Psoas muscle (tissue), 8 donors: ENCODE results near the gene INTS14. TPM values are rescaled to one million over a fixed set of nuclear protein-coding genes. Genes with fewer than 3 reads are reported as not detected.

Source experiments
- ATAC-seq, 4 donors: fragments of 200-7000 bp; cut with Tn5 transposase; one replicate each; pipeline ENCODE4 v1.9.1; 2020; ENCODE audit warnings: moderate library complexity in 3 of 4, mild to moderate bottlenecking in 2 of 4
- DNase-seq, 2 donors: peaks; one replicate each; pipeline ENCODE4 v3.0.0-alpha.2; 2020
- H3K27ac ChIP-seq: fragments of 200-600 bp; one replicate; pipeline ENCODE4 v1.8.0; 2022
- H3K27me3 ChIP-seq, 3 donors: fragments of 200-600 bp in 1 of 3; one replicate each; pipeline versions ENCODE4 v1.6.1 to v1.8.0; 2013 to 2022; ENCODE audit warnings: low read length in 2 of 3, mild to moderate bottlenecking in 2 of 3, moderate library complexity in 1 of 3; ENCODE audit not compliant: insufficient read depth in 3 of 3
- H3K36me3 ChIP-seq, 2 donors: fragments of 200-600 bp in 1 of 2; one replicate each; pipeline versions ENCODE4 v1.6.1 to v1.8.0; 2013 to 2022; ENCODE audit warnings: low read depth in 1 of 2, mild to moderate bottlenecking in 1 of 2, moderate library complexity in 1 of 2; ENCODE audit not compliant: insufficient read depth in 1 of 2
- H3K4me1 ChIP-seq: fragments of 200-600 bp; one replicate; pipeline ENCODE4 v1.8.0; 2022
- H3K4me3 ChIP-seq: fragments of 200-600 bp; one replicate; pipeline ENCODE4 v1.8.0; 2022; ENCODE audit warnings: mild to moderate bottlenecking
- H3K9me3 ChIP-seq: fragments of 200-600 bp; one replicate; pipeline ENCODE4 v1.8.0; 2022
- CTCF ChIP-seq: fragments of 200-600 bp; IDR thresholded peaks from one replicate; pipeline ENCODE4 v1.8.0; 2022; ENCODE audit warnings: antibody characterized with exemption
- WGBS, 3 donors: extraction: QIAGEN DNeasy Blood & Tissue Kit; methylation state at CpG; one replicate each; pipeline versions ENCODE4 v1.1.6 to v1.1.7; 2013; 5-methylcytosine and 5-hydroxymethylcytosine counted together
- intact Hi-C, 2 donors: fragments of 100-400 bp; cut with DNase I; formaldehyde crosslinking; loops; one replicate each; pipeline versions ENCODE4 v1.11.0 to v1.14.2; 2022
- polyA plus RNA-seq, 3 donors: library from polyadenylated mRNA; stranded (reverse); fragments of 200-250 nt; gene quantifications; one replicate each; pipeline ENCODE4 v1.2.3, GENCODE V29; 2013
- total RNA-seq, 4 donors: library from RNA; stranded (reverse); fragmentation: NEBNext Ultra II Directional in 2 of 4; extraction: Animal tissue kit (Norgen Biotek cat#: 25700) in 2 of 4; gene quantifications; one replicate each; pipeline versions ENCODE4 v1.2.1 to v1.2.4, GENCODE V29; 2021 to 2023
- donor health status: healthy with polysubstance abuse.
- donor health status: DM: no; HTN: no; CAD: no; lungs with moderate emphysema.
- donor health status: Bipolar disorder and iron deficiency.
- donor health status: healthy.
- donor health status: DM: yes; HTN: yes; CAD: no.
- donor health status: DM: no; HTN: no; CAD: no.
- donor health status: DM: no; HTN: no; CAD: no.
- donor health status: DM: yes; HTN: yes; CAD: no.

INTS14 gene
- total and polyA plus RNA-seq, 7 donors = 8.7 to 20.2 (median 16.1) TPM

- no peak overlapping the region for H3K27ac ChIP-seq
These were observed 31.8 kb downstream of the INTS14 start for GRCh38 chr15:65578904-65579728.

GRCh38 chr15:65577129-65577996, 33.6 kb downstream of the INTS14 start:
- H3K27ac ChIP-seq = no peak overlapping the region
- DNase-seq = no peak
- H3K27me3 ChIP-seq = no peaks in the 10 kb centered on the region
- H3K9me3 ChIP-seq = no peaks in the 10 kb centered on the region
- no peak for ATAC-seq
- intact Hi-C loops = no loop called here
- H3K4me3 ChIP-seq = no peak overlapping the region
- TF ChIP-seq CTCF = no peak
- H3K4me1 ChIP-seq = no peaks in the 10 kb centered on the region
- WGBS, 3 donors = 68 to 91% (median 80%) methylated on average over 6 of the region's 6 CpGs
- H3K36me3 ChIP-seq = peaks cover 20 to 96% of the 10 kb centered on the region in 2 donors

More at GRCh38 chr15:65578904-65579728, 31.8 kb downstream of the INTS14 start:
- H3K9me3 ChIP-seq = no peaks in the 10 kb centered on the region
- TF ChIP-seq CTCF = no peak
- WGBS, 3 donors = 74 to 77% (median 76%) methylated on average over 8 of the region's 8 CpGs
- peaks cover 24 to 97% of the 10 kb centered on the region in 2 donors for H3K36me3 ChIP-seq
- intact Hi-C loops = no loop called here
- ATAC-seq (no peak), DNase-seq (no peak)
- H3K4me1 ChIP-seq = no peaks in the 10 kb centered on the region
- no peak overlapping the region for H3K4me3 ChIP-seq
- H3K27me3 ChIP-seq = no peaks in the 10 kb centered on the region

GRCh38 chr15:65576664-65577063, 34.3 kb downstream of the INTS14 start:
- Histone ChIP-seq H3K36me3 (peaks cover 19 to 96% of the 10 kb centered on the region in 2 donors), H3K27me3 (no peaks in the 10 kb centered on the region), H3K9me3 (no peaks in the 10 kb centered on the region), H3K4me1 (no peaks in the 10 kb centered on the region), H3K4me3 (no peak overlapping the region), H3K27ac (no peak overlapping the region)
- ATAC-seq = no peak
- no peak for DNase-seq
- 97 to 100% (median 99%) methylated on average over 1 of the region's 1 CpG for WGBS, 3 donors
- intact Hi-C loops = no loop called here
- no peak for TF ChIP-seq CTCF

- TF ChIP-seq CTCF = no peak
- no peak overlapping the region for H3K4me3 ChIP-seq
- H3K9me3 ChIP-seq = no peaks in the 10 kb centered on the region
- peaks cover 7 to 92% of the 10 kb centered on the region in 2 donors for H3K36me3 ChIP-seq
- no peaks in the 10 kb centered on the region for H3K27me3 ChIP-seq
- intact Hi-C loops = no loop called here
- no peaks in the 10 kb centered on the region for H3K4me1 ChIP-seq
- no peak for ATAC-seq
- WGBS, 3 donors = 92 to 96% (median 93%) methylated on average over 2 of the region's 2 CpGs
- no peak for DNase-seq
- H3K27ac ChIP-seq = no peak overlapping the region
These were observed 39.0 kb downstream of the INTS14 start for GRCh38 chr15:65571971-65572370.
